ENCODE results near the gene NEK6.

Gene NEK6

GRCh38 chr9:124217836-124218437 is 39.8 kb upstream of the NEK6 start:
- H2AFZ ChIP-seq (ENCODE audit: low read depth, low read length): no peak overlapping the region
- no peaks in the 10 kb centered on the region for H3K27me3 ChIP-seq (ENCODE audit: insufficient read depth, low read length, poor library complexity)
- H3K79me2 ChIP-seq (ENCODE audit: insufficient read depth, low read length): no peaks in the 10 kb centered on the region
- H3K36me3 ChIP-seq (ENCODE audit: insufficient read depth, low read length): no peaks in the 10 kb centered on the region
- H3K4me1 ChIP-seq (ENCODE audit: insufficient read depth, low read length): peaks cover 8% of the 10 kb centered on the region
- no peak overlapping the region for H3K27ac ChIP-seq (ENCODE audit: low read length)
- no peaks in the 10 kb centered on the region for H3K9me3 ChIP-seq (ENCODE audit: insufficient read depth, low read length, severe bottlenecking)
- no peak overlapping the region for H3K4me3 ChIP-seq (ENCODE audit: low read depth in 1 of 2, low read length in 2 of 2)
- ATAC-seq (ENCODE audit: insufficient read depth, low read depth): no peak
- H3K9ac ChIP-seq (ENCODE audit: low read depth, low read length): no peak overlapping the region
- no peaks in the 10 kb centered on the region for H4K20me1 ChIP-seq (ENCODE audit: insufficient read depth, low read length)
- no peak for DNase-seq
- H3K4me2 ChIP-seq (ENCODE audit: insufficient read depth, low read length): no peak overlapping the region
- TF ChIP-seq EZH2 (IDR thresholded peaks at IDR 0.05; ENCODE audit: borderline replicate concordance, low read depth, low read length, severe bottlenecking): no peak
- TF ChIP-seq CTCF (IDR thresholded peaks at IDR 0.05; ENCODE audit: borderline replicate concordance, extremely low read depth, low read length, poor library complexity, severe bottlenecking): no peak

- no peak for DNase-seq
- no peaks in the 10 kb centered on the region for H4K20me1 ChIP-seq (ENCODE audit: insufficient read depth, low read length)
- no peaks in the 10 kb centered on the region for H3K9me3 ChIP-seq (ENCODE audit: insufficient read depth, low read length, severe bottlenecking)
- H3K36me3 ChIP-seq (ENCODE audit: insufficient read depth, low read length): no peaks in the 10 kb centered on the region
- H3K27ac ChIP-seq (ENCODE audit: low read length): no peak overlapping the region
- no peaks in the 10 kb centered on the region for H3K27me3 ChIP-seq (ENCODE audit: insufficient read depth, low read length, poor library complexity)
- no peak for ATAC-seq (ENCODE audit: insufficient read depth, low read depth)
- H2AFZ ChIP-seq (ENCODE audit: low read depth, low read length): no peak overlapping the region
- H3K9ac ChIP-seq (ENCODE audit: low read depth, low read length): no peak overlapping the region
- no peak for TF ChIP-seq CTCF (IDR thresholded peaks at IDR 0.05; ENCODE audit: borderline replicate concordance, extremely low read depth, low read length, poor library complexity, severe bottlenecking)
- TF ChIP-seq EZH2 (IDR thresholded peaks at IDR 0.05; ENCODE audit: borderline replicate concordance, low read depth, low read length, severe bottlenecking): no peak
- H3K4me1 ChIP-seq (ENCODE audit: insufficient read depth, low read length): peaks cover 8% of the 10 kb centered on the region
- H3K79me2 ChIP-seq (ENCODE audit: insufficient read depth, low read length): no peaks in the 10 kb centered on the region
- H3K4me3 ChIP-seq (ENCODE audit: low read depth in 1 of 2, low read length in 2 of 2): no peak overlapping the region
- no peak overlapping the region for H3K4me2 ChIP-seq (ENCODE audit: insufficient read depth, low read length)
Measured at GRCh38 chr9:124218438-124218982, 39.2 kb upstream of the NEK6 start.

GRCh38 chr9:124218987-124219461 is 38.7 kb upstream of the NEK6 start:
- no peak for ATAC-seq (ENCODE audit: insufficient read depth, low read depth)
- H3K9ac ChIP-seq (ENCODE audit: low read depth, low read length): no peak overlapping the region

More at GRCh38 chr9:124218987-124219461, 38.7 kb upstream of the NEK6 start:
- Histone ChIP-seq H3K4me2 (ENCODE audit: insufficient read depth, low read length) (no peak overlapping the region), H3K9me3 (ENCODE audit: insufficient read depth, low read length, severe bottlenecking) (no peaks in the 10 kb centered on the region), H2AFZ (ENCODE audit: low read depth, low read length) (no peak overlapping the region), H3K4me1 (ENCODE audit: insufficient read depth, low read length) (peaks cover 8% of the 10 kb centered on the region), H3K4me3 (ENCODE audit: low read depth in 1 of 2, low read length in 2 of 2) (no peak overlapping the region), H3K27ac (ENCODE audit: low read length) (no peak overlapping the region), H3K79me2 (ENCODE audit: insufficient read depth, low read length) (no peaks in the 10 kb centered on the region), H4K20me1 (ENCODE audit: insufficient read depth, low read length) (no peaks in the 10 kb centered on the region), H3K36me3 (ENCODE audit: insufficient read depth, low read length) (no peaks in the 10 kb centered on the region), H3K27me3 (ENCODE audit: insufficient read depth, low read length, poor library complexity) (no peaks in the 10 kb centered on the region)
- TF ChIP-seq EZH2 (IDR thresholded peaks at IDR 0.05; ENCODE audit: borderline replicate concordance, low read depth, low read length, severe bottlenecking) (no peak), CTCF (IDR thresholded peaks at IDR 0.05; ENCODE audit: borderline replicate concordance, extremely low read depth, low read length, poor library complexity, severe bottlenecking) (no peak)
- no peak for DNase-seq
